Measurements from ENCODE around the gene CNTNAP2.

DNA sequence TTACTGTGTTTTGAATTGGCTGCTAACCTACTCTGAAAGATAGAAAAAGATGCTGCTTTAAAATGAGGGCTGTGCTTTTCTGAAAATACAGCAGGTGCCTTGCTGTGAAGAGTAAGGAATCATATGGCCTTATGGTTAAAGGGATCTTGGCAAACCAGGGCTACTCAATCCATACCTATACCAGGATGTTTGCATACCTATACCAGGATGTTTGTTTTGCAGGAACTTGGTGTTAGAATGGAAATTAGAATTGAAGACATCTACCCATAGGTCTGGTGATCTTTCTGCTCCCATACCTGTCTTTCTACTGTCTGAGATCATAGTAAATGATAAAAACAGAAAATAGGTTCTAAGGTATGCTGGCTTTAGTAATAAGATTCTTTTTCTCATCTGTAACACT, 2273.8 kb downstream of the CNTNAP2 start:
- TF ChIP-seq, protein P1, sequence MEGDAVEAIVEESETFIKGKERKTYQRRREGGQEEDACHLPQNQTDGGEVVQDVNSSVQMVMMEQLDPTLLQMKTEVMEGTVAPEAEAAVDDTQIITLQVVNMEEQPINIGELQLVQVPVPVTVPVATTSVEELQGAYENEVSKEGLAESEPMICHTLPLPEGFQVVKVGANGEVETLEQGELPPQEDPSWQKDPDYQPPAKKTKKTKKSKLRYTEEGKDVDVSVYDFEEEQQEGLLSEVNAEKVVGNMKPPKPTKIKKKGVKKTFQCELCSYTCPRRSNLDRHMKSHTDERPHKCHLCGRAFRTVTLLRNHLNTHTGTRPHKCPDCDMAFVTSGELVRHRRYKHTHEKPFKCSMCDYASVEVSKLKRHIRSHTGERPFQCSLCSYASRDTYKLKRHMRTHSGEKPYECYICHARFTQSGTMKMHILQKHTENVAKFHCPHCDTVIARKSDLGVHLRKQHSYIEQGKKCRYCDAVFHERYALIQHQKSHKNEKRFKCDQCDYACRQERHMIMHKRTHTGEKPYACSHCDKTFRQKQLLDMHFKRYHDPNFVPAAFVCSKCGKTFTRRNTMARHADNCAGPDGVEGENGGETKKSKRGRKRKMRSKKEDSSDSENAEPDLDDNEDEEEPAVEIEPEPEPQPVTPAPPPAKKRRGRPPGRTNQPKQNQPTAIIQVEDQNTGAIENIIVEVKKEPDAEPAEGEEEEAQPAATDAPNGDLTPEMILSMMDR (IDR thresholded peaks at IDR 0.05 in 4 of 5, conservative IDR thresholded peaks at IDR 0.05 in 1 of 5), result no peak
- no peak for TF ChIP-seq POLR2A (IDR thresholded peaks at IDR 0.05)

Data from gastrocnemius medialis (tissue), 4 donors.